ENCODE results near the gene ADCYAP1R1.

ADCYAP1R1 gene

DNA sequence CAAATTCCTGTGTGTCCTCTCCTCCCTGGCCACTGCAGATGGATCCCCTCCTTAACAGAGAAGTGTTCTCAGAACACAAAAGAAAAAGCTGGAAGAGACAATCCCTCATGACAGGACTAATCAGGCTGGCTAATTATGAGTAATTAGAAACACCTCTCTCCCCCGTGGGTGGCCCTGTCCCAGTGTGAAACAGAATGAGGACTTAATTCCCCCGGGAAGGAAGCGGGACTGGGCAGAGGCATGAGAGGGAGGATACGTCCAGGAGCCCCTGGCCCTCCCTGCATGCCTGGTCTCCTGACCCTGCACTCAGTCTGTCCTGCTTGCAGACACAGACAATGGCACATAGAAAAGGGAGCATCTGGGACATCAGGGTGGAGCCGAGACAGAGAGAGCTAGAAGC, 7.6 kb upstream of the ADCYAP1R1 start:
- DNase-seq, result peak; percentile 57

DNA sequence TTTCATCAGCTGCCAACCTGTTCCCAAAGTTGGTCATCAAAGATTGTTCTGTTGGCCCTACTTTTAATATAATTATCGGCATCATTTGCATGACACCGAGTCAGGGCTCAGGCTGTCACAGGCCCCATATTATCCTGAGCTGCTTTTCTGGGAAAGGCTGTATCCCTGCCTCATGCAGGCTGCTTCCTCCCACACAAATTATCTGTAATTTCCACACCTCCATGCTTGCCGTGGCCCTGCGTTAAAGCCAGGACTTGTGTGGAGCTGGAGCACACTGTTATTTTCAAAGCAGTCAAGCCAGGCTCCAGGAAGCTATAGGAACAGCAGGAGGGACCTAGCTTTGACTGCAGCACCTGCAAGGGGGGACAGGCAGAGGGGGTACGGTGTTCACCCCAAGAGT, 5.4 kb upstream of the ADCYAP1R1 start:
- DNase-seq, result no peak

DNA sequence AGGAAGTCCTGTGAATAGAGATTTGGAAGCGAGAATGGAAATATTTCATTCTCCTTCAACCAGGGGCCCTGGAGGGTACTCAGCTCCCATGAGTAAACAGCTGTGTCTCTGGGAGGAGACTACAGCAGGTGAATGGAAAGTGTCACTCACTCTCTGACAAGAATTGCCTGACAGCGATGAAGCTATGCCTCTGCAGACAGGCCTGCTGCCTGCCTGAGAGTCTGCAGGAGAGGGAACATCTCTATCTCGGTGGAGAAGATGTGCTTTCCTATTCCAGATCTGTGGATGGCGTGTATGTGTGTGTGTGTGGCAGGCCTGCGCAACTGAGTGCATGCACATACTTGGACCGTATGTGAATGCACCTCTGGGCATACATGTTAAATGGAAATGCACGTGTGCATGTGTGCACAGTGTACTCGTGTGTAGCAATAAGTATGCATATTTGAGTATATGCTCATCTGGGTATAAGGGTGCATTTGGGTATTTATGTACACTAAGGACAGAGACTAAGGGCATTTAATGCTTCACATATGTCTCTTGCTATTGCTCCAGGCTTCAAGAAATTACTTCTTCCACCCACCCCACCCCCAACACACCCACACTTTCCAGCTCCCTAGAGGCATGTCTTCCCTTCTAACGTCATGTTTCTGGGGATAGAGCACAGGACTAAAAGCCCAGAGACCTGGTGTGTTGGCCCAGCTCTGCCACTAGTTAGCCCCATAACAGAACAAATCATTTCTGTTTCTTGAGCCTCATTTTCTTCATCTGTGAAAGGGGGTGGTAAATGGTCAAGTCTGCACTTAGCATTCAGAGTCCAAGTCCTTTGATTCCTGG, 4.6 kb upstream of the ADCYAP1R1 start:
- DNase-seq, result no peak

DNA sequence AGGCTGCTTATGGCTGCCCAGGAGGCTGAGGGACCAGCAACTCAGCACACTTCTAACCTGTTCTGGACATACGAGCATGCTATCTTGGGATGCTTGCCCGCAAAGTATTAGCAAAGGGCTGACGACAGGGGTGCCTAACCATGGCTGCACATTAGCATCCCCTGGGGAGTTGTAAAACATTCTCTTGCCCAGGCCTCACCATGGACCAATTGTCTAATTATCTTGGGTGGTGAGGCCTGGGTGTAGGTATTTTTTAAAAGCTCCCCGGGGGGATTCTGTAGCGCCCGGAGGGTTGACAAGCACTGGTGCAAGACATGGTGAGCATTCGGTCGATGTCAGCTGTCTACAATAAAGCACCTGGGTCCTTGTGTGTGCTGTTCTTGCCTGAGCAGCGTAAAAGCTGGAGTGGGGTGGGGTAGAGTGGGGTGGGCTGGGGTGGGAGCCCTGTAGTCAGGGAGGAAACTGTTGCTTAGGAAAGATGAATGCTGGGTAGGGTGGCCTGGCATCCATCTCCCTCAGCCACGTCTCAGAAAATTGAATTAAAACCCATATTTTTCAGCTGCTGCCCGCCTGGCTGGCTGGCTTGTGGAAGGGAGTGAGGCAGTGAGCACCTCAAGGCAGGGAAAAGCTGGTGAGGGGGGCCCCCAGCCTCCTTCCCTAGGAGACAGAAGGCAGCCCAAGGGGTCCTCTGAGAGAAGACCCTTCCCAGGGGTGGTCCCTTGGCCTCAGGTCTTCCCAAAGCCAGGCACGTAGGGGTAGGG, 2.9 kb upstream of the ADCYAP1R1 start:
- peak; percentile 74 for DNase-seq

DNA sequence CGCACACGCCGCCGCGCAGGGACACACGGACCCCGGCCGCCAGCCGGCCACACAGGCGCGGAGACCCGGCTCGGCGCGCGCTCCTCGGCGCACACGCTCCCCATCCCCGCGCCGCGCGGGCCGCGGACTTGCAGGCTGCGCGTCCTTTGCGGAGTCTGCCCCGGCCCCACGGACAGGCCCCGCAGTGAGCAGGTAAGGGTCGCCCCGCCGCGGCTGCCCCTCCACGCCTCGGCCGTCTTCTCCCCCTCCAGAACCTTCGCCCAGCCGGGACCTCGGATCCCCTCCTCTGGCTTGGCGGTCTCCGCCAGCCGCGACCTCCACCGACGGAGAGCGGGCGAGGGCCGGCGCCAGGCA, 356 bp downstream of the ADCYAP1R1 start:
- no peak for DNase-seq

DNA sequence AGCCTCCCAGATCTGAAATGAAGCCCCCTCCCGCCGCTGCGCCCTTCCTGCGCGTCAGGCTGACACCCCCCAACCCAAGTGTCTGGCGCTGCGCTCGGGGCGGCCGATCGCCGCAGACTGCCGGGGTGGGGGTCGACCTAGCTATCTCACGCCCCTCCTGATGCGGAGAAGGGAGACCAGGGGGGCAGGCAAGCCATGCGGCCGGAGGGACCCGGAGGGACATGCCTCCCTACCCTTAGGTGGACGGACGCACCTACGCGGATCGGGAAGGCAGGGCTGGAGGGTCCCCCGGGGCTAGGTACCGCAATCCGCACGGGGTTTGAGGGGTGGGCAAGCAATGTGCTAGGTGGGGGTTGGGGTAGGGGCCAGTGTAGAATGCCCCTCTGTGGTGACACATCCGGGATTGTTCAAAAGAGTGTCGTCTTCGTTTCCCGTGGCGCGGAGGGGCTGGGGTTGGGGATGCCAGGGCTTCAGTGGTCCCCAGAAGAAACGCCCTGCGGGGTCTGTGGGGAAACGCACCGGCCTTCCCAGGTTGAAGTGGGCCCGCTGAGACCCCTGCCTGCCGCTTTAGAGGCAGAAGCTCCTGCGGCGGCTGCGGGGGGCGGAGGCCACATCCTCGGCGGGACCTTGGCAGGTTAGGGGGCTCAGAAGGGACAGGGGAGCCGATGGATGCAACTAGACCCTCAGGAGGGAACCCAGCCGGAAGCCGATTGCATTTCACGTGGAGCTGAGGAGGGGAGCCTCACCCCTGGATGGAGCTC, 913 bp downstream of the ADCYAP1R1 start:
- no peak for DNase-seq

DNA sequence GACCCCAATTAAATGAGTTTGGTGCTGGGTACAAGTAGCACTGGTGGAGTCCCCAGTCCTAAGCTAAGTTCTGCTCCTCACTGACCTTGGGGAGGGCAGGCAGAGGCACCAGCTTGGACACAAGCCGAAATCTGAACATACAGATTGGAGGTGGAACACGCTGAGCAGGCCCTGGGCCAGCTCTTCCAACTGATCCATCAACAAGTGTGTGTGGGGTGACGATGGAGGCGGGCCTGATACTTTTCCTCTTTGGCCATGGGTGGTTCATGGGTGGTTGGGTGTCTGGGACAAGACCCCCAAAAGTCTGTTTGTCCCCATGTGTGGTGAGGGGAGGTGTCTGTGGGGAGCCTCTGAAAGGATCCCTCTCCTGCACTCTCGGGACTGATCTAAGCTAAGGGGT, 1.9 kb downstream of the ADCYAP1R1 start:
- no peak for DNase-seq

DNA sequence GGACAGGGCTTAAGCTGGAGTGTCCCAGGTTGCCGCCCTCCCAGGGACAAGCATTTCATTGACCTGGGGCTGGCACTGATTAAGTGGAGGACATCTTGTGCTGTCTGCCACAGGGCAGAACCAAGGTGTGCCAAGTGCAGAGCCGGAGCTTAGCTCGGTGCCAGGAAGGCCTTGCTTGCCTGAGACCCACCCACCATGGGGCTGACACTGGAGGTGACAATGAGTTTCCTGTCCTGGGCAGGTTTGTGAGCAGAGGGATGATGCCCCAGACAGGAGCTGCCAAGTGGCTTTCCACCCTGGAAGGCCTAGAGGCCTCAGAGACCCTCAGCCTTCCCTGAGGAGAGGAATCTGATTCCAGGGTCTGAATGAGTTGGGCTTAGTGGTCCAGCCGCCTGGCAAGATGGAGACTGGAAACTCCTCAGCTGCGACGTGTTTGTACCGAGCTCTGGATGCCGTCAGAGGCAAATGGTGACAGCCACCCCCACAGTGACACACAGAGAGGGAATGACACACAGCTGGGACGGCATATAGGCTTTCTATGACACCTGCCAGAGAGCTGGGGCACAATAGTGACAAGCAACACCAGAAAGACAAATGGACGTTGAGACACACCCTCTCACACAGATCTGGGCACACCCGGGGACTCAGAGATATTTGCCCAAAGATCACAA, 2.6 kb downstream of the ADCYAP1R1 start:
- no peak for DNase-seq

DNA sequence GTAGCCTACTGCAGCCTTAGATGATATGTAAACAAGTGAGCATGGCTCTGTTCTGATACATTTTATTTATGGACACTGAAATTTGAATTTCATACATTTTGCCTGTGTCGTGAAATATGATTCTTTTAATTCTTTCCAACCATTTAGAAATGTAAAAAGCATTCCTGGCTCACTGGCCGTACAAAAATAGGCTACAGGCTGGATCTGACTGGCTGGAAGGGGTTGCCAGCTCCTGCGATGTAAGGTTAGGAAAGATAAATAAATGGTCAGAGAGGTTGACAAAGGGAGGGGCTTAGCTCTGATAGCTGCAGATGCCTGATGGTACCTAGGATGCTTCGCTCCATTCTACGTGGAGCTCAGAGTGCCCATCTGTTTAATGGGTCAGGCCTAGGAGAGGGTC, 3.4 kb downstream of the ADCYAP1R1 start:
- DNase-seq, result no peak

DNA sequence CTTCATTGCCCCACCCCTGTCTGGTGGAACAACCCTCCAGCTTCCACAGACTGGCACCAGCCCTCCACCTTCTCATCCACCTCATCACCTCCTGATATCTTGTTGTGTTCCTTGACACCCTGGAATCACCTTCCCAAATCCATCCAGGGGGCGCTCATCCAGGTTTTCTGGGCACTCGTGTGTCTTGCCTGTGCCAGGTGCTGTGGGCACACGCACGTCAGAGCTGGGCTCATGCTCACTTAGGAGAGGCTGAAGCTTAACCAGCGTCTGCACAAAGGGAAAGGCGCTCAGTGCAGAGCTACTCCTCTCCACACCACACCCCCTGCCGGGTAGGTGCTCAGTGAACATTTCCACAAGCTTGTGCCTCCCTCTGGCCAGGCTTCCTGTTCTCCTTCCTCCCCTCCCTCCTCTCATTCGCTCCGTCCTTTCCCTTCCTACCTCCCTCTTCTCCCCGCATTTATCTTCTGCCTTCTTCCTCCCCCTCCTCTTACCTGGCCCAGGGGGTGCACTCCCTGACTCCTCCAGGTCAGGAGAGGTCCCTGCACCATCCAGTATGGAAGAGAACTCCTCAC, 4.8 kb downstream of the ADCYAP1R1 start:
- DNase-seq, result peak; percentile 37

DNA sequence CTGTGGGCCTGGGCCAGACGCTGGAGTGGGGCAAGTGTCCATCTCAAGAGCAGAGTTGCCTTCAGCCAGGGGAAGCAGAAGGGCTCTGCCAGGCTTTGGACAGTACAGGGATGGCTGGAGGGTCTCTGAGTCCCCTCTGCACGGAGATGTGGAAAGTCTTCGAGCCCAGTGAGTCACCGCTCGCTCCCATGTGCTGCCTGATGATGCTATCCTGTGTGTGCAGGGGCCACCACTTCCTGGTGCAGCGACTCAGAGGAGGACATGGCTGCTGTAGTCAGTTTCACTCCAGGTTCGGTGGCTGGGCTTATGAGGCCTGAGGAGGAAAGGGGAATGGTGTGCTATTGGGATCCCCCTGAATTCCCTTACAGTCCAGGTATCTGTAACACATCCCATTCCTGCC, 6.0 kb downstream of the ADCYAP1R1 start:
- DNase-seq, result no peak

DNA sequence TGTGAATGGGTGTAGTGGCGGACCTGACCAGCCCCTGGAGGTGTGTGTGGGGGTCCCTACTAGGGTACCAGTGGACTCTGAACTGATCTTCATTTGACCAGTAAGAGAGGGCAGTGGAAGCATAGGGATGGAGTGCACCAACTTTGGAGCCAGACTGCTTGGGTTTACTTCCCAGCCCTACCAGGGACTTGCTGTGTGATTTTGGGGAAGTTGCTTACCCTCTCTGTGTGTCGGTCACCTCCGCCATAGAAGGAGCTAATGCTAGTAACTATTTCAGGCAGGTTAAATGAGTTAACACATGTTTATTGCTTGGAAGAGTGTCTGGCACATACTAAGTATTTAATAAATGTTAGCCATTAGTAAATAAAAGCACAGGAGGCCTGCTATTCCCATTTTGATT, 6.6 kb downstream of the ADCYAP1R1 start:
- no peak for DNase-seq

DNA sequence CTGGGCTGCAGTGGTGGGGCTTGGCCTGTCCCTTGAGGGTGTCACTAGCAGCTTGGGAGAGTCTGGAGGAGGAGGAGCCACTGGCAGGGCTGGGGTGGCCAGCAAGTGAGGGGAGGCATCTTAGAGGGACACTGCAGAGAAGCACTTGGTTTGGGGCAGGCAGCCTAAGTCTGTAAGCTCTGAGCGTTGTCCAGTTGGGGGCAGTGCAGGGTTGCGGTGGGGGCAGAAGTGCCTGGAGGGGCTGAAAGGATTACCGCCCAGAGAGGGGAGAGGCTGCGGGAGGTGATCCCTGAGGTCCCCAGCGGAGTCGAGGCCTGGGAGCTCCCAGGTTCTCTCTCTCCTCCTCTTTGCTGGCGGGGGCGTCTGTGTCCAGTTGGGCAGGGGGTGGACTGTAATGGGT, 7.4 kb downstream of the ADCYAP1R1 start:
- peak; percentile 14 for DNase-seq

DNA sequence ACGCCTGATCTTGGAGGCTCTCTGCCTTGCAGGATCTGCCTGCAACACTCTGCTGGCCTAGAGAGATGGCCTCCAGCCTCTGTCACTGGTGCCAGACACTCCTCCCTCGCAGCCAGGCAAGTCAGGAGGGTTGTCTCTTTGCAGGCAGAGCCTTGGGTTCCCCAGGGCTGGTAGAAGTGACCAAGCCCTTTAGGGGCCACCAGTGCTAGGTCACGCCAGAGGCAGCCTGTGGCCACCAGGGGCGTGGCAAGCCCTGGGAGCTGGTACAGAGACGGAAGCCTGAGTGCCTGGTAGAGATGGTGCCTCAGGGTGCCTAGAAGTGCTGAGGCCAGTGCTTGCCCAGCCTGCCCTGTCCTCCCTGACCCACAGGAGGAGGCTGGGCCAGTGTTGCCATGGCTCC, 9.1 kb downstream of the ADCYAP1R1 start:
- DNase-seq, result no peak

DNA sequence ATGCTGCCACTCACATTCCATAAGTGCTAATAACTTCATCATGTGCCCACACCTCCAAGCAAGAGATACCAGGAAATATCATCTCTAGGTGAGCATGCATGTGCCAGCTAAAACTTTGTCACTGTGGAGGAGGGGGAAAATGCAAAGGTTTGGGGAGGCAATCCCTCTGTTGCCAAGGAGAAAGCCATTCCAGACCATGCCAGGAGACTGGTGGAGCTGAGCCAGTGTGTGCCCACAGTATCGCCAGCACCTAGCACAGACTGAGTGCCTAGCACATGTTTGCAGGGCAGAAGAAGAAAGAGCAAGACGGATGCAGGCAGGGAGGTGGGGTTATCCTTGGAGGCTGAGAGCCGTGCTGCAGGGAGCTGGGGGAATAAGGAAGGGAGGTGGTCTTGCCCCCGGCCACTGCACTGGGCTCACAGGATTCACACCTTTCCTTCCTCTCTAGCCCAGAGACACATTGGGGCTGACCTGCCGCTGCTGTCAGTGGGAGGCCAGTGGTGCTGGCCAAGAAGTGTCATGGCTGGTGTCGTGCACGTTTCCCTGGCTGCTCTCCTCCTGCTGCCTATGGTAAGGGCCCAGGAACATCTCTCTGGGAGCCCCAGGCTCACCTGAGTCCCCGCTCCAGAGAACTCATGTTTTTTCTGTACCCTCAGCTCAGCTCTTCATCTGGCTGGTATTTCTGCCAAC, 10.8 kb downstream of the ADCYAP1R1 start:
- DNase-seq, result no peak

DNA sequence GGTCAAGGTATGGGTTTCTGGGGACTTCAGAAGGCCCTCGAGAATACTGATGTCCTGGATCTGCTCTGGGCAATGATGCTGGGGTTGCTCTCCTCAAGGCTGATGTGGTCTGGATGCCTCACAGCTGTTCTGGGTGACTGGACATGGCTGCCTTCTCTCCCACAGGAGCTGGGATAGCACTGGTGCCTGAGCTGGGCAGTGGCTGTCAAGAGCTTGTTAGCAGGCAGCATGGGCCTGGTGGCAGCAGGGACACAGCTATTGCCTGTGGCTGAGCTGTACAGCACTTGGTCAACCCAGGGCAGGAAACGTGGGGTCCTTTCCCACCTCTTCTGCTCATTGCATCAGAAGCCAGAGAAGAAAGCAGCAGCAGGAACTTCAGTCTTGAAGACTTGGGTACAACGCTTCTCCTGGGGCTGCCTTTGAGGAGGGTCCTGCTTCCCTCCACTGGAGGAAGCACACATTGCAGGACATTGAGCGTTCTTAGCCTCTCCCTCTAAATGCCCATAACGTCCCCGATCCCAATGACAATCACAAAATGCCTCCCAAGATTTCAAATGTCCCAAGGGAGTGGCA, 13.0 kb downstream of the ADCYAP1R1 start:
- DNase-seq, result no peak

DNA sequence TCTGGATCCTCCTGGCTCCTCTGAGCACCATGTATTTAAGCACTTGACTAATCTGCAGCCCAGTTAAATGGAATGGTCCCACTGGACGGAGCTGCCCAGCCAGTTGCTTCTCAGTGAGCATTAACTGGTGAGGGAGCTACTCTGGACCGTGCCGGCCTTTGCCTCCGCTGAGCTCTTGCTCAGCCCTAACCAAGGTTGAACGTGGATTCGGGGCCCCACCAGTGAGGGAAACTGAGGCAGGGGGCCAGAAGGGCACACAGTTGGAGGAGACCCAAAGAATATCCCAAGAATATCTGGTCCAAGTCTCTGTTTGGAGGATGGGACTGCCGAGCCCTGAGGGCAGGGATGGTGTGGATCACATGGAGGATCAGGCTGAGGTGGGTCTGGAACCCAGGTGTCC, 13.7 kb downstream of the ADCYAP1R1 start:
- no peak for DNase-seq

DNA sequence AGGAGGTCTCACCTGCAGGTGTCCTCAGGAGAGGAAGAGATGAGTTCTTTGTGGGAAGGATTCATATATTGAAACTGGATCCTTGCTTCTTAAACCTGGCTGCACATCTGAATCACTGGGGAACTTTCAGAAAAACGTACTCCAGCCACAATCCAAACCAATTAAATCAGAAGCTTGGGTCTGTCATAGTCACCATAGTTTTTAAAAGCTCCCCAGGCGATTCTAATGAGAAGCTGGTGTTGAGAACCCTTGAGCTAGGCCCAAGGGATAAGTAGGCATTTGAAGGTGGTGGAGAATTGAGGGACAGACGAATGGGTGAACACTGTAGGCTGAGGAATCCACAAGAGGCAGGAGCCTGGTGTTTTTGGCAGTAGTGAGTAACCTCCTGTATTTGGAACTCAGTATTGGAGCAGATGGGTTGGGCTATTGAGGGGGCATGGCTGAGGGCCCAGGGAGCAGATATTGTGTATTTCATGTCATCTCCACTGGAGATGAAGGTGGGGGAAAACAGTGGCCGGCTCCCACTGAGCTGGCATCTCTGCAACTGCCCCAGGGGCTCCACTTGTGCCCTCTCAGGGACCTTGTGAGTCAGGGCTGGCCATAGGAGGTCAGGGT, 14.5 kb downstream of the ADCYAP1R1 start:
- DNase-seq, result no peak

DNA sequence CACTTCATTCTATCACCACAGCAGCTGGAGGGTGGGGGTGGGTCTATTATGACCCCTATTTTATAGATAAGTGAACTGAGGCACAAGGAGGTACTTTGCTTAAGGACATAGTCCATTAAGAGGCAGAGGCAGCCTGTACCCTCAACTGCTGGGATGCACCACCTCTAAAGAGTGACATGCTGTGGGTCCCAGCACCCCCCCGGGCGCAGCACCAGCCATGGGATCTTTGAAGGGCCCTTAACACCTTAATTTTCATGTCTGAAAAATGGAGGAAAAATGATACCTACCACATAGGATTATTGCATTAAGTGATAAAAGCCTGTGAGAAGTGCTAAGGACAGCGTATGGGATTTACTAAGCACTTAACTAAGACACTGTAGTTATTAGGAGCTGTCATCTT, 15.4 kb downstream of the ADCYAP1R1 start:
- DNase-seq, result no peak

DNA sequence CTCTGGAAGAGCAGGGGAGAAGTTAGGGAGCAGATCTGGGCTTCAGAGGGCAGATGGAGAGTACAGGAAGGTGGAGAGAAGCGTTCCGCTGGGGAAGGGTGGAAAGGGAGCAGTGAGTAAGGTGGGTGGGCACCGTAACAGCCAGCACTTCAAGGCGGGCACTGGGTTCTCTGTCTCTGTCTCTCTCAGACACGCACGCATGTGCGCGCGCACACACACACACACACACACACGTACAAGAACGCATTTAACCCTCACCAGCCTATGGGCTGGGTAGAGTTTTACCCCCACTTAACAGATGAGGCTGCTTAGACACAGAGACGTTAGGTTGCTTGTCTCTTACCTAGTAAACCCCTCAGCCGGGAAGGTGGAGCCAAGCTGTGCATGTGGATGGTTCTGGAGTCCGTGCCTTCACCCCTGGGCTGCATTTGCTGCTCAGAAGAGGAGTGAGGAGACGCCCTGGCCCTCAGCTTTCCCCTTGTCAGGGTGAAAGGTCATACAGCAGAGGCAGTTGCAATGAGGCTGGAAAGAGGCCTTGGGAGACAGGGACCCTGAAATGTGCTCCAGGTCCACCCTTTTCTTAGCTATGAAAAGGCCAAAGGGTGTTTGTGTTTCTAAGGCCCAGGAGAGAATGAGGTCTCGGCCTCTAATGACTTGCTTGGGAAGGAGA, 16.0 kb downstream of the ADCYAP1R1 start:
- DNase-seq, result no peak

All from NCI-H69 (cell line).